ENCODE results near the gene CNTD1.
"Not testable (repeated sequence)": the region's sequence is repeated elsewhere in the genome, so short reads cannot be mapped to it uniquely, and the experiment has no call there.

The CNTD1 gene

GRCh38 chr17:42845556-42845917, 46.9 kb downstream of the CNTD1 start:
- no peak for DNase-seq (ENCODE audit: low read depth)

- DNase-seq (ENCODE audit: low read depth), result no peak
Observed at GRCh38 chr17:42845918-42846593, 47.4 kb downstream of the CNTD1 start.

GRCh38 chr17:42846594-42847280, 48.1 kb downstream of the CNTD1 start:
- no peak for DNase-seq (ENCODE audit: low read depth)

- DNase-seq (ENCODE audit: low read depth), result no peak
Observed at GRCh38 chr17:42848093-42848492, 49.4 kb downstream of the CNTD1 start.

- DNase-seq (ENCODE audit: low read depth), result no peak
Observed at GRCh38 chr17:42849031-42849430, 50.4 kb downstream of the CNTD1 start.

- DNase-seq (ENCODE audit: low read depth), result no peak
Observed at GRCh38 chr17:42849451-42850181, 51.0 kb downstream of the CNTD1 start.

- no peak for DNase-seq (ENCODE audit: low read depth)
Observed at GRCh38 chr17:42850954-42851353, 52.3 kb downstream of the CNTD1 start, which contains the start of gene AOC3. Gene AOC3 (plus strand): TSS chr17:42851199. CDS start chr17:42851344, 145 bp downstream.

- DNase-seq (ENCODE audit: low read depth), result not testable (repeated sequence)
Observed at GRCh38 chr17:42851371-42852240, 52.9 kb downstream of the CNTD1 start.

- no peak for DNase-seq (ENCODE audit: low read depth)
Observed at GRCh38 chr17:42852351-42852750, 53.7 kb downstream of the CNTD1 start.

- no peak for DNase-seq (ENCODE audit: low read depth)
Observed at GRCh38 chr17:42853004-42853403, 54.3 kb downstream of the CNTD1 start.

GRCh38 chr17:42853597-42853967, 54.9 kb downstream of the CNTD1 start:
- DNase-seq (ENCODE audit: low read depth), result no peak

GRCh38 chr17:42853968-42854790, 55.5 kb downstream of the CNTD1 start:
- DNase-seq (ENCODE audit: low read depth), result no peak

GRCh38 chr17:42855048-42855596, 56.5 kb downstream of the CNTD1 start:
- no peak for DNase-seq (ENCODE audit: low read depth)

GRCh38 chr17:42856093-42856492, 57.4 kb downstream of the CNTD1 start:
- DNase-seq (ENCODE audit: low read depth), result not testable (repeated sequence)

GRCh38 chr17:42856516-42856915, 57.9 kb downstream of the CNTD1 start:
- DNase-seq (ENCODE audit: low read depth), result not testable (repeated sequence)

GRCh38 chr17:42857389-42857788, 58.7 kb downstream of the CNTD1 start:
- DNase-seq (ENCODE audit: low read depth), result no peak

Measured in stimulated activated CD8-positive, alpha-beta memory T cell treated with anti-CD3 and anti-CD28 coated beads, Interleukin-4, amount 100 ng/mL, for 24 hours (primary cell).